IMR-90 (cell line): ENCODE data around the gene PKD2L1. TPM values are rescaled to one million over a fixed set of nuclear protein-coding genes. Genes with fewer than 3 reads are reported as not detected.
A peak's percentile ranks its signal among the peaks of the same experiment; 100 is the strongest.

Experiments used
- ATAC-seq: fragments of 200-7000 bp; cut with Tn5 transposase; 2 replicates; pipeline ENCODE4 v1.9.1; 2020; ENCODE audit warnings: low read depth, mild to moderate bottlenecking, moderate library complexity
- BruUV-seq: library from RNA; stranded (reverse); fragments of 400-500 nt; replicated peaks from 2 replicates; lab custom pipeline; 2021; lab: Mats Ljungman, UMichigan
- CTCF ChIA-PET: fragments of 300-600 bp; formaldehyde crosslinking; extraction: SDS; loops from one replicate; lab custom pipeline; 2021; ENCODE audit warnings: antibody characterized with exemption; lab: Yijun Ruan, JAX
- POLR2A ChIA-PET: fragments of 300-600 bp; sonication (Branson Sonifier 250); formaldehyde crosslinking; loops from one replicate; lab custom pipeline; 2022; ENCODE audit warnings: antibody characterized with exemption; ENCODE audit not compliant: unreplicated experiment; lab: Charles Lee
- DNase-seq: peaks from one replicate; pipeline ENCODE4 v3.0.0; 2013
- H2AFZ ChIP-seq: replicated peaks from 2 replicates; pipeline ENCODE3; 2013; ENCODE audit warnings: low read length, mild to moderate bottlenecking; ENCODE audit not compliant: poor library complexity
- H2AK5ac ChIP-seq: 2 replicates; pipeline ENCODE4 v1.6.1; 2013; ENCODE audit warnings: low read depth, low read length, inconsistent platforms
- H2AK9ac ChIP-seq: replicated peaks from 2 replicates; pipeline ENCODE3; 2013; ENCODE audit warnings: mild to moderate bottlenecking, low read depth, low read length, moderate library complexity; ENCODE audit not compliant: poor library complexity
- H2BK120ac ChIP-seq: 2 replicates; pipeline ENCODE4 v1.6.1; 2013; ENCODE audit warnings: low read depth, low read length, inconsistent platforms
- H2BK15ac ChIP-seq: 3 replicates; pipeline ENCODE4 v1.6.1; 2013; ENCODE audit warnings: low read depth, low read length, inconsistent platforms
- H2BK20ac ChIP-seq: 2 replicates; pipeline ENCODE4 v1.6.1; 2013; ENCODE audit warnings: low read depth, mild to moderate bottlenecking, inconsistent platforms, low read length, moderate library complexity
- H2BK5ac ChIP-seq: 2 replicates; pipeline ENCODE4 v1.6.1; 2013; ENCODE audit warnings: mild to moderate bottlenecking, low read depth, low read length, inconsistent platforms; ENCODE audit not compliant: poor library complexity, severe bottlenecking
- H3K14ac ChIP-seq: replicated peaks from 2 replicates; pipeline ENCODE4 v1.6.1; 2013; ENCODE audit warnings: low read depth, low read length, inconsistent platforms
- H3K18ac ChIP-seq: 2 replicates; pipeline ENCODE4 v1.6.1; 2013; ENCODE audit warnings: low read depth, low read length, control low read depth
- H3K23ac ChIP-seq: 2 replicates; pipeline ENCODE4 v1.6.1; 2013; ENCODE audit warnings: low read depth, low read length, inconsistent platforms
- H3K27ac ChIP-seq: 2 replicates; pipeline ENCODE4 v1.5.1; 2013; ENCODE audit warnings: mild to moderate bottlenecking, control low read depth, low read length; ENCODE audit not compliant: insufficient read depth
- H3K27me3 ChIP-seq: 2 replicates; pipeline ENCODE4 v1.6.1; 2013; ENCODE audit warnings: low read length; ENCODE audit not compliant: control insufficient read depth, insufficient read depth
- H3K36me3 ChIP-seq: 2 replicates; pipeline ENCODE4 v1.6.1; 2013; ENCODE audit warnings: low read length, mixed read lengths; ENCODE audit not compliant: control insufficient read depth, insufficient read depth
- H3K4ac ChIP-seq: 2 replicates; pipeline ENCODE4 v1.6.1; 2013; ENCODE audit warnings: low read depth, low read length, inconsistent platforms
- H3K4me1 ChIP-seq: 2 replicates; pipeline ENCODE4 v1.6.1; 2013; ENCODE audit warnings: low read length, mixed read lengths; ENCODE audit not compliant: control insufficient read depth, insufficient read depth
- H3K4me2 ChIP-seq: 2 replicates; pipeline ENCODE4 v1.6.1; 2013; ENCODE audit warnings: low read depth, mild to moderate bottlenecking, control low read depth, low read length, moderate library complexity
- H3K4me3 ChIP-seq: 2 replicates; pipeline ENCODE4 v1.5.1; 2013; ENCODE audit warnings: low read depth, mild to moderate bottlenecking, control low read depth, low read length, moderate library complexity; ENCODE audit not compliant: insufficient read depth
- H3K56ac ChIP-seq: 2 replicates; pipeline ENCODE4 v1.6.1; 2013; ENCODE audit warnings: low read length, inconsistent platforms; ENCODE audit not compliant: insufficient read depth; ENCODE audit errors: extremely low read depth
- H3K79me1 ChIP-seq, 2 experiments: 2 replicates each; pipeline ENCODE4 v1.6.1; 2013; ENCODE audit warnings: low read length in 2 of 2, inconsistent platforms in 1 of 2, low read depth in 1 of 2
- H3K9ac ChIP-seq: 2 replicates; pipeline ENCODE4 v1.6.1; 2013; ENCODE audit warnings: low read depth, low read length, control low read depth
- H3K9me1 ChIP-seq: 2 replicates; pipeline ENCODE4 v1.6.1; 2013; ENCODE audit warnings: low read length, inconsistent platforms; ENCODE audit not compliant: insufficient read depth
- H3K9me3 ChIP-seq: 2 replicates; pipeline ENCODE4 v1.6.1; 2013; ENCODE audit warnings: low read length; ENCODE audit not compliant: control insufficient read depth, insufficient read depth
- H4K20me1 ChIP-seq: 2 replicates; pipeline ENCODE4 v1.6.1; 2013; ENCODE audit warnings: low read length, inconsistent platforms; ENCODE audit not compliant: insufficient read depth
- H4K5ac ChIP-seq: 2 replicates; pipeline ENCODE4 v1.6.1; 2013; ENCODE audit warnings: mild to moderate bottlenecking, low read depth, low read length, control low read depth
- H4K8ac ChIP-seq, 2 experiments: 2 replicates each; pipeline ENCODE4 v1.6.1; 2013; ENCODE audit warnings: low read depth in 2 of 2, low read length in 2 of 2, control low read depth in 1 of 2, inconsistent platforms in 1 of 2
- H4K91ac ChIP-seq: 2 replicates; pipeline ENCODE4 v1.6.1; 2013; ENCODE audit warnings: low read depth, low read length, inconsistent platforms; ENCODE audit not compliant: insufficient read depth
- CEBPB ChIP-seq: IDR thresholded peaks from 2 replicates; pipeline ENCODE4 v1.6.1; 2012; ENCODE audit warnings: low read depth, low read length, improper control_type of control experiment
- NFE2L2 ChIP-seq: fragments of 150-350 bp; IDR thresholded peaks from 2 replicates; pipeline ENCODE4 v1.6.1; 2016; ENCODE audit warnings: low read depth, mild to moderate bottlenecking, low read length
- RFX5 ChIP-seq: IDR thresholded peaks from 2 replicates; pipeline ENCODE4 v1.8.0; 2012; ENCODE audit warnings: low read depth, mild to moderate bottlenecking, low read length, moderate library complexity
- WGBS, 2 experiments: methylation state at CpG; one replicate each; pipeline versions ENCODE4 v1.1.5 to v1.1.7; 2013; ENCODE audit warnings: missing lambda C conversion rate in 2 of 2; ENCODE audit not compliant: insufficient read length in 1 of 2; ENCODE audit errors: extremely low coverage in 2 of 2; 5-methylcytosine and 5-hydroxymethylcytosine counted together
- dilution Hi-C: fragments of 300-500 bp; cut with HindIII; formaldehyde crosslinking; loops from one replicate; pipeline ENCODE4 v1.14.3; 2018; ENCODE audit warnings: low sequenced_read_pairs; ENCODE audit not compliant: unreplicated experiment
- in situ Hi-C: fragments of 300-500 bp; cut with MboI; formaldehyde crosslinking; loops from 3 replicates; pipeline ENCODE4 v1.14.3; 2019; ENCODE audit warnings: low sequenced_read_pairs, inconsistent platforms, mixed read lengths
- intact Hi-C: fragments of 100-400 bp; cut with micrococcal nuclease; formaldehyde crosslinking; loops from 2 replicates; pipeline ENCODE4 v1.10.0; 2022
- polyA plus RNA-seq, 3 experiments: library from polyadenylated mRNA; depleted of rRNA; stranded (reverse); fragments of >200 nt; gene quantifications; 2 replicates each; pipeline ENCODE4 v1.2.3, GENCODE V29; 2012; ENCODE audit warnings: low replicate concordance in 1 of 3
- total RNA-seq: library from RNA; depleted of rRNA; stranded (reverse); fragments of >200 nt; gene quantifications from 2 replicates; pipeline ENCODE4 v1.2.3, GENCODE V29; 2012
- TF ChIP-seq, protein P1 (sequence below): fragments of 150-350 bp; IDR thresholded peaks from 2 replicates; pipeline ENCODE4 v1.6.1; 2016; ENCODE audit warnings: low read depth, mild to moderate bottlenecking, low read length, moderate library complexity, borderline replicate concordance
- TF ChIP-seq, protein P2 (sequence below): fragments of 150-350 bp; IDR thresholded peaks from 2 replicates; pipeline ENCODE4 v1.6.1; 2017; ENCODE audit warnings: mild to moderate bottlenecking, antibody characterized with exemption, low read length, low read depth

Gene PKD2L1
- total and polyA plus RNA-seq, 2 of the 4 experiments (the other 2 are of a cell fraction) = not detected

DNA sequence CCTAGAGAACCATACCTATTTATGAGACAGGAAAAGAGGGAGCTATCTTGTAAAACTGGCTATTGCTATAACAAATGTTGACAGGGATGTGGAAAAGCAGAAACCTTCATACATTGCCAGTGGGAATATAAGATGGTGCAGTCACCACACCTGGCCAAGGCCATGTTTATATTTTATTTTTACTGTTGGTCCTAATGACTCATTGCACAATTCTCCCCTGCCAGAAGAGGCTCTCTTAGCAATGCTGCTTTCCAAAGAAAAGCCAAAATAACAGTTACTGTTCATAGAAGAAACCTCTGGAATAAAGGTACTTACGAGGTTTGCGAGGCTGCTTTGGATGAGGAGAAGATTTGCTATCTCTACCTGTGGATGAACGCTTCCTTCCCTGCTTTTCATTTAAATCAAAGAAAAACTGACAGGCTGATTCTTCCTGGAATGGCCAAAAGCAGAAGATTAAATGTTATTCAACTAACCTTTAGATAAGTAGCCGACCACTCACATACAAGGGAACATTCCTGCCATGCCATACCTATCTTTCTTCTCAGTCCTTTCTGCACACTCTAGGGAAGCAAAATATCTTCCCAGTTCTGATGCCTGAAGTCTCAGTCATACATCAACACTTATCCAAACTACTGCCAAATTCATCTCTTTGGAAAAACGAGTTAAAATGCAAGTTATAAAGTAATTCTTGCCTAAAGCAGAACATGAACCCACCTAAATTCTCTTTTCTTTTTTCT is 84.4 kb downstream of the PKD2L1 start:
- Histone ChIP-seq H4K20me1 (no peaks in the 10 kb centered on the region), H3K79me1 (no peaks in the 10 kb centered on the region; a peak in 1 of 4 replicates), H2BK20ac (no peak overlapping the region), H3K27me3 (no peaks in the 10 kb centered on the region), H4K5ac (no peak overlapping the region), H3K9ac (no peak overlapping the region), H3K4me1 (no peaks in the 10 kb centered on the region), H3K9me1 (no peaks in the 10 kb centered on the region), H3K4ac (no peak overlapping the region), H3K27ac (no peak overlapping the region), H3K4me2 (no peak overlapping the region), H3K4me3 (no peak overlapping the region), H3K14ac (no peak overlapping the region), H2AFZ (no peak overlapping the region), H2AK9ac (no peak overlapping the region), H3K36me3 (peaks cover 21% of the 10 kb centered on the region), H4K8ac (no peak overlapping the region), H2BK120ac (no peak overlapping the region), H2BK5ac (no peak overlapping the region), H3K23ac (no peak overlapping the region), H4K91ac (no peak overlapping the region), H2AK5ac (no peak overlapping the region), H3K9me3 (no peaks in the 10 kb centered on the region), H3K56ac (no peak overlapping the region), H2BK15ac (no peak overlapping the region), H3K18ac (no peak overlapping the region)
- ChIA-PET CTCF (no interaction called here), POLR2A (no interaction called here)
- peak; percentile 69 for ATAC-seq
- peak; percentile 33 for DNase-seq
- WGBS, 2 experiments = no CpG with 5 or more reads among the region's 5 CpGs
- dilution Hi-C loops (no loop called here), intact Hi-C loops (no loop called here), in situ Hi-C loops (no loop called here)
- no peak for TF ChIP-seq RFX5
- TF ChIP-seq CEBPB = peak; percentile 76
- TF ChIP-seq, protein P1, sequence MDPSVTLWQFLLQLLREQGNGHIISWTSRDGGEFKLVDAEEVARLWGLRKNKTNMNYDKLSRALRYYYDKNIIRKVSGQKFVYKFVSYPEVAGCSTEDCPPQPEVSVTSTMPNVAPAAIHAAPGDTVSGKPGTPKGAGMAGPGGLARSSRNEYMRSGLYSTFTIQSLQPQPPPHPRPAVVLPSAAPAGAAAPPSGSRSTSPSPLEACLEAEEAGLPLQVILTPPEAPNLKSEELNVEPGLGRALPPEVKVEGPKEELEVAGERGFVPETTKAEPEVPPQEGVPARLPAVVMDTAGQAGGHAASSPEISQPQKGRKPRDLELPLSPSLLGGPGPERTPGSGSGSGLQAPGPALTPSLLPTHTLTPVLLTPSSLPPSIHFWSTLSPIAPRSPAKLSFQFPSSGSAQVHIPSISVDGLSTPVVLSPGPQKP = no peak
- TF ChIP-seq NFE2L2 = no peak
- TF ChIP-seq, protein P2, sequence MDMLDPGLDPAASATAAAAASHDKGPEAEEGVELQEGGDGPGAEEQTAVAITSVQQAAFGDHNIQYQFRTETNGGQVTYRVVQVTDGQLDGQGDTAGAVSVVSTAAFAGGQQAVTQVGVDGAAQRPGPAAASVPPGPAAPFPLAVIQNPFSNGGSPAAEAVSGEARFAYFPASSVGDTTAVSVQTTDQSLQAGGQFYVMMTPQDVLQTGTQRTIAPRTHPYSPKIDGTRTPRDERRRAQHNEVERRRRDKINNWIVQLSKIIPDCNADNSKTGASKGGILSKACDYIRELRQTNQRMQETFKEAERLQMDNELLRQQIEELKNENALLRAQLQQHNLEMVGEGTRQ = no peak
- no TSS peak for BruUV-seq
